CD4-positive, alpha-beta T cell treated with Interleukin-6 for 4 hours (primary cell): Measurements from ENCODE around the gene KRT6B.

Source experiments
- DNase-seq: peaks from one replicate; pipeline ENCODE4 v3.0.0-alpha.2; 2020; ENCODE audit warnings: mixed read lengths

Gene KRT6B

DNA sequence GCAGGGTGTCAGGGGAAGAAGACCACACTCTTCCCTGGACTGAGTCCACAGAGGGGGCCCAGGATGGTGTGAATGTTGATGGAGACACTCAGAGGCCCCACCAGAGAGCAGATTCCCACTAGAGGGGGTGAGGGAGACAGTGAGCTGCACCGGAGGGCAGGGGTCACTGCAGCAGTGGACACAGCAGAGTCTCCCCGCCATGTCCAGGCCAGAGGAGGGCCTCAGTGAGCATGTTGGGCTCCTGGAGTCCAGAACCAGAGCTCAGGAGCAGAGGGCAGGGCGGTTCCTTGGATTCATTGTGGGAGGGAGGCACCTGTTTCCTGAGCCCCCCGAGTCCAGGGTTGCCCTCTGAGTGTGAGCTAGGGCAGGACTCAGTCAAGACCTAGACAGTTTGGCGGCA lies 44.0 kb downstream of the KRT6B start:
- no peak for DNase-seq

DNA sequence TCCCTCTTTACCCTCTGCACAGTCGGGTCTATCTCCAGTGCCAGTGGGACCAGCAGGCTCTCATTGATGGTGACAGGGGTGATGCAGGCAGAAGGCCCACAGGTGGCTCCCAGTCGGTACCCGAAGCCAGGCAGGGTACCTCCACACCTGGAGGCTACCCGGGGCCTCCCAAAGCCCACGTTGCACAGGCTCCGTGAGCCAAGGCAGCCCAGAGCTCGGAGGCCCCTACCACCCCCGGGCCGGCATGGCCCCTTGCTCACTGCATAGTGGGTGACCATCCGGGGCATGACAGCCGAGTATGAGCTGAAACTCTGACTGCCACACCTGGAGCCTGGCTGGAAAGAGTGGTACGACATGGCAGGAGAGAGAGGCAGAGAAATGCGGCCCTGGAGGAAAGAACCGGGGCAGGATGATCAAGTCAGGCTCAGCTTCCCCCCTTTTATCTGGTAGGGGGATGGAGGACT lies 46.0 kb downstream of the KRT6B start, which contains the start of gene KRT82:
TSS of gene KRT82 (minus strand) at position 414 of the 464 bp plus-strand sequence. CDS start at position 356, 58 bp downstream.
- DNase-seq: no peak

DNA sequence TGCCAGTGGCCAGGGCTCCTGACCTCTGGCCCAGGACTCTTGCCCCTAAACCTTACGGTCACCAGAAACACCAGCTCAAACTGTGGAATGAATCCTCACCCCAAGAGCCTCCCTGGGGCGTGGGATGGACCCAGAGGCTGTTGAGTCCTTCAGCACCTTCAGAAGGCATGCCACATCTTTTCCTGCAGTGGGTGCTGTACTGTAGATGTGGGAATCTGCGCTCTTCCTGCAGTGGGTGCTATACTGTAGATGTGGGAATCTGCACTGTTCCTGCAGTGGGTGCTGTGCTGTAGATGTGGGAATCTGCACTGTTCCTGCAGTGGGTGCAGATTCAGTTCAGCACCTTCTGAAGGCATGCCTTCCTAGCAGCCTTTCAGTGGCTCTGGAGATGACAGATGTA lies 47.0 kb downstream of the KRT6B start:
- DNase-seq: no peak

DNA sequence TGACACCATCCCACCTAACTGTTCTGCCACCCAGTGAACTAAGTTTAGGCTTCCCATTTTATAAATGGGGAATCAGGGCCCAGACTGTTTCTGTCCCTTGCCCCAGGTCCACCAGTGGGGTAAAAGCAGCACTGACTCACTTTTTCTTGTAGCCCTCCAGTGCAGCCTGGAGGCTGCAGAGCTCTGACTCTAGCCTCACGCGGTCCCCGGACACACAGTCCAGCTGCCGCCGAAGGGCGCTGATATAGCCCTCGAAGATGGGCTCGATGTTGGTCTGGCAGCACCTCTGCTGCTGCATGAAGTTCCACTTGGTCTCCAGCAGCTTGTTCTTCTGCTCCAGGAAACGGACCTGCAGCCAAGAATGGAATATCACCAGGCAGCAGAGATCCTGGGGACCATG lies 48.4 kb downstream of the KRT6B start:
- no peak for DNase-seq

DNA sequence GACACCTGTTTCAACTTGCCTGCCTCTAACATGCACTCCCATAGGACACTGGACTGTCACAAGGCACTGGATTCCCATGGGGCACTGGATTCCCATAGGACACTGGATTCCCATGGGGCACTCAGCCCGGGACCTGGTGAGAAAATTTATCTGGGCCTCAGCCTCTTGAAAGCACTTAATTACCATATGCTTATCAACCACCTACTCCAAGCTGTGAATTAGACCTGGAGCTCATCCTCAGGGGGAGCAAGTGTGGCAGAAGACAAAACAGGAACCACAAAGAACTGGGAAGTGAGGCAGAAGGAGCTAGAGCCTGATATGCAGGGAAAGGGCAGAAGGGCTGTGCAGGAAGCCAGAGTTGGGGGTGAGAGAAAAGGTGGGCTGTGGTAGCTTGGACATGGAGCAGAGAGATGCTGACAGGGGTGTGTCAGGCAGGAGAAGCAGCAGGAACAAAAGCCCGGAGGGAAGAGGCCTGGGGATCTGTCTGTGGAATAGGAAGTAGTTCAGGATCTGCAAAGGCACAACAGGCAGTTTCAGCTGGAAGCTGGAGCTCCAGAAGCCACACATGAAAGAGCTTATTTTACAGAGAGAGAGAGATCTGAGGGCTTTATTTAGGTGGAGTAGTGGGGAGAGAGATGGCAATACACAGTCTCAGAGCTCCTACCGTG lies 48.9 kb downstream of the KRT6B start:
- no peak for DNase-seq

DNA sequence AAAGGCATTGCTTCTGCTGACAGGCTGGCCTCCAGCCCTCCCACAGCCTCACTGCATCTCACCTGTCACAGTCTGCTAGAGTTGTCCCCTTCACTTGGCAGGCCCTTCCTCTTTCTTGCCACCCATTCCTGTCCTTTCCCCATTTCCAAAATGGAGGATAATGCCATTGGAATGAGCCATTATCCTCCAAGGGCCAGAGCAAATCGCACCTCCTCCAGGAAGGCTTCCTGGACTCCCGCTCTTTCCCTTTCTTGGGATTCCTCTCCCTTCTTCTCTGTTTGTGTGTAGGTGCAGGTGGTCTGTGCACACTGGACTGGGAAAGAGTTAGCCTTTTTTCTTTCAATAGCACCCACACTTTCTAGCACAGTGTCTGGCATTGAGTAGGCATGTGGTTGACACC lies 49.6 kb downstream of the KRT6B start:
- DNase-seq: no peak

DNA sequence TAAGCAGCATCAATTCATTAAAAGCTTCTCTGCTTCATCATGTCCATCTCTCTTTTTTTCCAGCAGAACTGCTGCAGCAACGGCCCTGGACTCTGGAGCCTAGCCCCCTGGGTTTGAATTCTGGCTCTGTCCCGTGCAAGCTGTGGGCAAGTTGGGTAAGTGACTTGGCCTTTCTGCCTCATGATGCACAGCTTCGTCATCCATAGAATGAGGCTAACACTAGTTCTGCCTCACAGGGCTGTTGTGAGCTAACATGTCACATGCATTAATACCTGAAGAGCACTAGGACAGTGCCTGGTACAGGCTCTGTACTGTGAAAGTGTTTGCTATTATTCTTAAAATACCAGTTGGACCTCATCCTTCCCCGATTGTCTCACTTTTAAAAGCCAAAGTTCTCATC lies 50.0 kb downstream of the KRT6B start:
- DNase-seq: no peak

DNA sequence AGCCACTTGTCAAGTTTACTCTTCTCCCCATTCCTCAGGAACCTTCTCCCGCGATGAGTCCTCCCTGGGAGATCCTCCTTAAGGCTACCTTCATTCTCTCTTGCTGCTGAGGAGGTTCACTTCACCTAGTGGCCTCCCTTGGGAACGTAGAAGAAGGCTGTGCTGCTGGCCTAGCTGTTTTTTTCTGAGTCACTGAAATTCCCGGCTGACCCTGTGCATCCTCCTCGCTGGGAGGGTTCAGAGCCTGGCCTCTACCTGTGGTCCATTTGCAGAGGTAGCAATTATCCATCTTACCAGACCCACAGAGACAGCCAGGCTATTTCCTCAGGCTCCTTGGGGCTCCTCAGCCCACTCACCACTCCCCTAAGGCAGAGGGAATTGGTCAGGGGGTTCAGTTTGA lies 50.4 kb downstream of the KRT6B start:
- no peak for DNase-seq

DNA sequence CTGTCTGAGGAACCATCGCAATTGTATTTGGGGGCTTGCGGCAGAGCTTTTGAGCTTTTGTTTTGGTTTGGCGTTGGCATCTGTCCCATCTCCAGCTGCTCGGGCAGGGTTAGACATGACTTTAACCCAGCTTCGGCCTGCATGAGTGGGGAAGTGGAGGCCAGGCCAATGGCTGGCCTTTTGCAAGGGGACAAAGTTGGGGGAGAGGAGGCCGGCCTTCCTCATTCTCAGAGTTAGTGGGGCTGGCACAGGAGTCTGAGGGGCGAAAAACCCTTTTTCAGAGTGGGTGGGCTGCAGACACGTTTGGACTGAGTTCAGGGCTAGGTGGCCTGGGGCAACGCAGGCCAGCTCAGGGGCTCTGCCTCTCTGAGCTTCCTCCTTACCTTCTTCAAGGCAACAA lies 51.0 kb downstream of the KRT6B start:
- DNase-seq: no peak

DNA sequence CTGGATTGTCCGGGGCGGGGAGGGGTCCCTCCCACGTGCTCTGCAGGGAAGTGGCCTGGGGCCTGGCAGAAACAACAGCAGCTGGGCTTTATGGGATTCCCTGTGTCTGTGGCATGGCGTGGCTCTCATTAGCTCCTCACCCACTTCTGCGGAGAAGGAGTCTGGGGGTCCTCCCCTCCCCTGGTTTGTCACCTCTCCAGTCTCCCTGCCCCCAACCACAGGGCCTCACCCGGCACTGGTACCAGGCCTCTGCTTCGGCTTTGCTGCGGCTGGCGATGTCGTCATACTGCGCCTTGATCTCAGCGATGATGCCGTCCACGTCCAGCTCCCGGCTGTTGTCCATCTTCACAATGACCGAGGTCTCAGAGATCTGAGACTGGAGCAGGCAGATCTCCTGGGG lies 52.2 kb downstream of the KRT6B start:
- DNase-seq: no peak

DNA sequence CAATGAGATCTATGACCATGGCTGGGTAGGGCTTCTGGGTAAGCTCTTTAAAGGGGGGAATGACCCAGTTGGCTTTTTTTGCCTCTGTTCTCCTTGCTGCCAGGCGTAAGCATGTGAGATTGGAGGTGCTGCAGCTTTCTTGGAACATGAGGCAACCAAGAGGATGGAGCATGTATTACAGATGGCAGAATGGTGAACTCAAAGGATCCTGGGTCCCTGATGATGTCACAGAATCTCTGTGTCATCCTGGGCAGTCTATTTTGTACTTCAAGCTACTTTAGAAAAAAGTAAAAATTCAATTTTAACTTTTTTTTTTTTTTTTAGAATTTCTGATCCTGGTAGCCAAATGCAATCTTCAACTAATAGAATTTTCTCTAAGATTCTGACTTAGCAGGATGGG lies 53.8 kb downstream of the KRT6B start:
- DNase-seq: no peak

DNA sequence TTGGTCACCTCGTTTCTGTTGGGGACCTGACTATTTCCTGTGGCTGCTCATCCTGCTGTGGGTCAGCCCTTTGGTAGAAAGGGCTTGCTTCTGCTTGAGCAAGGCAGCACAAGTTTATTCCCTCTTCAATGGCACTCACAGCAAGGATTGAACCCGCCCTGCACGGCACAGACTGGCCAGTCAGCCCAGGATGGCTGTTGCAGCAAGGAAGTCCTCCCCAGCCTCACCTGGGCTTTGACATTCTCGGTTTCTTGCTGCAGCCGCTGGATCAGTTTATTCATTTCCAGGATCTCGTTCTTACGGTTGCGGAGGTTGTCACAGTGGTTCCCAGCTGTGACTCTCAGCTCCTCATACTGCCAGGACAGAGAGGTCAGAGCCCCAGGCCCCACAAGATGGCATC lies 55.3 kb downstream of the KRT6B start:
- no peak for DNase-seq
